ENCODE measurements around the gene CYP8B1.

CYP8B1 gene

GRCh38 chr3:42875325-42876151, at the start of gene CYP8B1:
Gene CYP8B1, minus strand, starts transcription at chr3:42875879. Its CDS starts 63 bp downstream, at chr3:42875816.
- DNase-seq, result no peak

- no peak for DNase-seq
Measured at GRCh38 chr3:42923606-42924005, 47.9 kb upstream of the CYP8B1 start.

- DNase-seq, result no peak
Measured at GRCh38 chr3:42914771-42915515, 39.3 kb upstream of the CYP8B1 start.

GRCh38 chr3:42911551-42911950, 35.9 kb upstream of the CYP8B1 start:
- DNase-seq, result no peak

GRCh38 chr3:42908675-42909074, 33.0 kb upstream of the CYP8B1 start:
- DNase-seq, result no peak

- DNase-seq, result no peak
Measured at GRCh38 chr3:42906848-42907183, 31.1 kb upstream of the CYP8B1 start.

GRCh38 chr3:42906070-42906847, 30.6 kb upstream of the CYP8B1 start, which contains the start of gene ZNF662:
Gene ZNF662, plus strand, starts transcription at chr3:42906142. Its CDS starts 1,973 bp downstream, at chr3:42908115.
- no peak for DNase-seq

GRCh38 chr3:42905740-42906069, 30.0 kb upstream of the CYP8B1 start:
- no peak for DNase-seq

GRCh38 chr3:42904076-42904475, 28.4 kb upstream of the CYP8B1 start:
- no peak for DNase-seq

GRCh38 chr3:42902257-42902656, 26.6 kb upstream of the CYP8B1 start:
- DNase-seq, result no peak

GRCh38 chr3:42901073-42901415, 25.4 kb upstream of the CYP8B1 start:
- peak; percentile 55 for DNase-seq

- no peak for DNase-seq
Measured at GRCh38 chr3:42900226-42901072, 24.8 kb upstream of the CYP8B1 start.

- no peak for DNase-seq
Measured at GRCh38 chr3:42898896-42899675, 23.4 kb upstream of the CYP8B1 start.

- no peak for DNase-seq
Measured at GRCh38 chr3:42895580-42895868, 19.8 kb upstream of the CYP8B1 start.

- DNase-seq, result no peak
Measured at GRCh38 chr3:42894698-42895579, 19.3 kb upstream of the CYP8B1 start.

GRCh38 chr3:42892807-42893206, 17.1 kb upstream of the CYP8B1 start:
- no peak for DNase-seq

- no peak for DNase-seq
Measured at GRCh38 chr3:42892169-42892568, 16.5 kb upstream of the CYP8B1 start.

- no peak for DNase-seq
Measured at GRCh38 chr3:42891042-42891441, 15.4 kb upstream of the CYP8B1 start.

- no peak for DNase-seq
Measured at GRCh38 chr3:42887084-42887483, 11.4 kb upstream of the CYP8B1 start.

- DNase-seq, result no peak
Measured at GRCh38 chr3:42886294-42886822, 10.7 kb upstream of the CYP8B1 start.

- DNase-seq, result no peak
Measured at GRCh38 chr3:42884324-42884723, 8.6 kb upstream of the CYP8B1 start.

Measured in activated CD4-positive, alpha-beta T cell treated with anti-CD3 and anti-CD28 coated beads, Interleukin-10, Interleukin-2, amounts not matched to agents 100 ng/mL and 50 ng/mL, durations not matched to agents 16 hours and 8 hours (primary cell).